Neuron (in vitro differentiated cells): Measurements from ENCODE around the gene REEP6.
"Not testable (repeated sequence)": the region's sequence is repeated elsewhere in the genome, so short reads cannot be mapped to it uniquely, and the experiment has no call there.

Source experiments
- H2AFZ ChIP-seq: one replicate; pipeline ENCODE4 v1.6.1; 2013; ENCODE audit warnings: low read depth, mild to moderate bottlenecking, inconsistent platforms, low read length, moderate library complexity
- H3K27me3 ChIP-seq: one replicate; pipeline ENCODE4 v1.6.1; 2013; ENCODE audit warnings: low read length; ENCODE audit not compliant: insufficient read depth
- H3K36me3 ChIP-seq: one replicate; pipeline ENCODE4 v1.6.1; 2013; ENCODE audit warnings: low read length; ENCODE audit not compliant: insufficient read depth
- H3K4me1 ChIP-seq: one replicate; pipeline ENCODE4 v1.6.1; 2013; ENCODE audit warnings: low read length; ENCODE audit not compliant: insufficient read depth
- H3K4me3 ChIP-seq: 2 replicates; pipeline ENCODE4 v1.5.1; 2013; ENCODE audit warnings: mild to moderate bottlenecking, low read length, moderate library complexity
- H3K9me3 ChIP-seq: one replicate; pipeline ENCODE4 v1.6.1; 2013; ENCODE audit warnings: low read length

Gene REEP6

DNA sequence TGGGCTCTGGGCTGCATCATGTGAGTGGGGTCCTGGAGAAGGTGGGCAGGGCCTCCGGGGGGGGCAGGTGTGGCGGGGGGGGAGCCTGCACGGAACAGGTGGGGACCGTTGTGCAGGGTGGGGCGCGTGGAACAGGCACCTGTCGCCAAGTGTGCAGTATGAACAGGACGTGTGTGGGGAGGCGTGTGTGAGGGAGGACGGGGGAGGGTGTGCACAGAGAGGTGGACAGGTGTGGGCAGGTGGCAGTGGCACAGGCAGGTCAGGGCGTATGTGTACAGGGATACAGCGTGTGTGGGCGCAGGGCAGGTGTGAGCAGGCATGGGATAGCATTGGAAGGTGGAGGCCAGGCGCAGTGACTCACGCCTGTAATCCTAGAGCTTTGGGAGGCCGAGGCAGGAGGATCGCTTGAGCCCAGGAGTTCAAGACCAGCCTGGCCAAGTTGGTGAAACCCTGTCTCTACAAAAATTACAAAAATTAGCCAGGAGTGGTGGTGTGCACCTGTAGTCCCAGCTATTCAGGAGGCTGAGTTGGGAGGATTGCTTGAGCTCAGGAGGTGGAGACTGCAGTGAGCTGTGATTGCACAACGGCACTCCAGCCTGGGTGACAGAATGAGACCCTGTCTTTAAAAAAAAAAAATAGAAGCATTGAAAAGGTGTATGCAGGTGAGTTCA, 36.1 kb downstream of the REEP6 start:
- H3K27me3 ChIP-seq = peaks cover 48% of the 10 kb centered on the region
- no peaks in the 10 kb centered on the region for H3K36me3 ChIP-seq
- no peak overlapping the region for H2AFZ ChIP-seq
- no peaks in the 10 kb centered on the region for H3K4me1 ChIP-seq
- no peaks in the 10 kb centered on the region for H3K9me3 ChIP-seq
- H3K4me3 ChIP-seq = no peak overlapping the region

DNA sequence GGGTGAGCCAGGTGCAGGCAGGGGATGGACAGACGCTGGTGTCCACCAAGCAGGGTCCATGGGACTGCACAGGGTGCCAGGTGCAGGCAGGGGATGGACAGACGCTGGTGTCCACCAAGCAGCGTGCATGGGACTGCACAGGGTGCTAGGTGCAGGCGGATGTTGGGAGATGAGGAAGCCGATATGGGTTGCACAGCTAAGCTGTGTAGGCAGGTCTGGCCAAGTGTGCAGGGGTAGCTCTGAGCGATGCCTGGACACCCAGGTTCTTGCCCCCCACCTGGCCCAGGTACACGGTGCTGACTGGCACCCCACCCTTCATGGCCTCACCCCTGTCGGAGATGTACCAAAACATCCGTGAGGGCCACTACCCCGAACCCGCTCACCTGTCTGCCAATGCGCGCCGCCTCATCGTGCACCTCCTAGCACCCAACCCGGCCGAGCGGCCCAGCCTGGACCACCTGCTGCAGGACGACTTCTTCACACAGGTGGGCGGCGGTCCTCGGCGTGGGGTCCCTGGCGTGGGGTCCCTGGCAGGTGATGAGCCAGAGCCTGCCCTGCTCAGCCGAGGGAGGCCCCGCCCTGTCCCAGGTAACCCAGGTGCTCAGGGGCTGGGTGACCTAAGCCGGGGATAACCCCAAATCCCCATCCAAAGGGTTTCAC, 36.8 kb downstream of the REEP6 start:
- no peaks in the 10 kb centered on the region for H3K36me3 ChIP-seq
- no peaks in the 10 kb centered on the region for H3K4me1 ChIP-seq
- H3K9me3 ChIP-seq = no peaks in the 10 kb centered on the region
- no peak overlapping the region for H2AFZ ChIP-seq
- peaks cover 42% of the 10 kb centered on the region for H3K27me3 ChIP-seq
- H3K4me3 ChIP-seq = no peak overlapping the region

DNA sequence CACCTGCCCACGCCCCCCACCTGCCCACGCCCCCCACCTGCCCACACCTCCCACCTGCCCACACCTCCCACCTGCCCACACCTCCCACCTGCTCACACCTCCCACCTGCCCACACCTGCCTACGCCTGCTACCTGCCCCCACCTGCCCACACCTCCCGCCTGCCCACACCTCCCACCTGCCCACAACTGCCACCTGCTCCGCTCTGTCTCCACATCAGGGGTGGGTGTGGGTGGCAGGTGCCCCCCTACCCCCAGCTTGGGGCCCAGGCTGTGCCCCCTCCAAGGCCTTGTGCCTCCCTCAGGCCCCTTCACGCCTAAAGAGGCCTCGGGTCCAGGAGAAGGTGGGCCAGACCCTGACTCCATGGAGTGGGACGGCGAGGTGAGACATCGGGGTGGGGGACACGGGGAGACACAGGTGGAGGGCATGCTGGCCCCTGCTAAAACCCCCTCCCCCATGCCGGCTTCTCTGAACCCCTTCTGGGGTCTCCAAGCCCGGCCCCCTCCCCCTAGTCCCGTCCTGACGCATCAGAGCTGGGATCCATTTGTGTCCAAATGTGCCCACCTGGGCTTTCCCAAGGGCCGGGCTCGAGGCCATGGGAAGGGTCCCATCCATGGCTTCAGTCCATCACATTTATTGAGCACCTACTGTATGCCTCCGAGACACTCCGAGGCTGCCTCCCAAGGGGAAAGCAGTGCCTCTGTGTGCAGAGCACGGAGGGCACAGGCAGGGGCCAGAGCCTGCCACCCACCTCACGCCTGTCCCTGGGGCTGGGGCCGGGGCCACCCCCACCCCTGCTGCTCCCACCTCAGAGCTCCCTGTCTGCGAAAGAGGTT, 37.8 kb downstream of the REEP6 start:
- Histone ChIP-seq H2AFZ (no peak overlapping the region), H3K4me3 (no peak overlapping the region), H3K9me3 (no peaks in the 10 kb centered on the region), H3K27me3 (peaks cover 32% of the 10 kb centered on the region), H3K4me1 (no peaks in the 10 kb centered on the region), H3K36me3 (no peaks in the 10 kb centered on the region)

DNA sequence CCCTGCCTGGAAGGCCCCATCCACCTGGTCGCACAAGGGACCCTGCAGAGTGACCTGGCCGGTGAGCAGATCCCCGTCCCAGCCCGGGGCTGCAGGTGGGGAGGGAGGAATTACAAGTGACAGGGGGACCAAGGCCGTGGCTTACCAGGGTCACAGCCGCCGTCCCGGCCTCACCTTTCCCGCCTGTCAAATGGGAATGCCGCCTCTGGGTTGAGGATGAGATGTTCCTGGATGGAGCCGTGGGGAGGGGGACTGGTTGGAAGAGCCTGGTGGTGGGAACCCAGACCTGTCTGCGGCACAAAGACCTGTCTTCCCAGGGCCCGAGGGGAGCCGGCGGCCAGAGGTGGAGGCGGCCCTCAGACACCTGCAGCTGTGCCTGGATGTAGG, 38.4 kb downstream of the REEP6 start:
- peaks cover 29% of the 10 kb centered on the region for H3K27me3 ChIP-seq
- no peaks in the 10 kb centered on the region for H3K9me3 ChIP-seq
- no peaks in the 10 kb centered on the region for H3K4me1 ChIP-seq
- H2AFZ ChIP-seq = no peak overlapping the region
- no peak overlapping the region for H3K4me3 ChIP-seq
- no peaks in the 10 kb centered on the region for H3K36me3 ChIP-seq

DNA sequence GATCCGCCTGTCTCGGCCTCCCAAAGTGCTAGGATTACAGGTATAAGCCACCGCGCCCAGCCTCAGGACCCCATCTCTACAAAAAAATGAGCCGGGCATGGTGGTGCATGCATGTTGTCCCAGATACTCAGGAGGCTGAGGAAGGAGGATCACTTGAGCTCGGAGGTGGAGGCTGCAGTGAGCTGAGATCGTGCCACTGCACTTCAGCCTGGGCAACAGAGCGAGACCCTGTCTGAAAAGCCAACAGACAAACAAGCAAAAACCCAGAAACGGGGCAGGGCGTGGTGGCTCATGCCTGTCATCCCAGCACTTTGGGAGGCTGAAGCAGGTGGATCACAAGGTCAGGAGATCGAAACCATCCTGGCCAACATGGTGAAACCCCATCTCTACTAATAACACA, 39.9 kb downstream of the REEP6 start:
- H3K9me3 ChIP-seq, H2AFZ ChIP-seq, H3K4me3 ChIP-seq, H3K36me3 ChIP-seq, H3K4me1 ChIP-seq: not testable (repeated sequence)
- H3K27me3 ChIP-seq = peaks cover 15% of the 10 kb centered on the region

DNA sequence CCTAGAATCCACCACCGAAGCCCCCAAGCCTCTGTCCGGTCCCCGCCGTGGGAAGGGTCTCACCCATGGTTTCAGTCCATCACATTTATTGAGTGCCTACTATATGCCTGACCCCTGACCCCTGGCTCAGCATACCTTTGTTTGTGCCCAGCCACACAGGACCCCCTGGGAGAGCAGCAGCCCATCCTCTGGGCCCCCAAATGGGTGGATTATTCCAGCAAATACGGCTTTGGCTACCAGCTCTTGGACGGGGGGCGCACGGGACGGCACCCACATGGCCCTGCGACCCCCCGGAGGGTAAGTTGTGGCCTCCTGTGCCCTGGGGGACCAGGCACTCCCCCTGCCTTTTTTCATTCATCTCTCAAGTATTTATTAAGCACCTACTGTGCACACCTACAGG, 40.6 kb downstream of the REEP6 start:
- H3K36me3 ChIP-seq = no peaks in the 10 kb centered on the region
- H2AFZ ChIP-seq = no peak overlapping the region
- no peaks in the 10 kb centered on the region for H3K4me1 ChIP-seq
- H3K9me3 ChIP-seq = no peaks in the 10 kb centered on the region
- no peak overlapping the region for H3K4me3 ChIP-seq
- H3K27me3 ChIP-seq = peaks cover 10% of the 10 kb centered on the region

DNA sequence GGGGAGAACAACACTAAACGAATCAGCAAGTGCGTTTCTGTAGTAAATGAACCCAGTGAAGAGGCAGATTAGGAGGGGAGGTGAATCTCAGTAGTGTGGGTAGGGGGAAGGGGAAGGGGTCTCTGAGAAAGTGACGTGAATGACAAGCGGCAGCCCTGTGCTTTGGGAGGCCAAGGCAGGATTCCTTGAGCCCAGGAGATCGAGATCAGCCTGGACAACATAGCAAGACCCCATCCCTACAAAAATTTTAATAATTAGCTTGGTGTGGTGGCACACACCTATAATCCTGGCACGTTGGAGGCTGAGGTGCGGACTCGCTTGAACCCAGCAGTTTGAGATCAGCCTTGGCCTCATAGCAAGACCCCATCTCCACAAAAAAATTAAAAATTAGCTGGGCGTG, 41.0 kb downstream of the REEP6 start:
- no peak overlapping the region for H2AFZ ChIP-seq
- H3K4me1 ChIP-seq = no peaks in the 10 kb centered on the region
- peaks cover 9% of the 10 kb centered on the region for H3K27me3 ChIP-seq
- H3K9me3 ChIP-seq = no peaks in the 10 kb centered on the region
- no peak overlapping the region for H3K4me3 ChIP-seq
- H3K36me3 ChIP-seq = no peaks in the 10 kb centered on the region

DNA sequence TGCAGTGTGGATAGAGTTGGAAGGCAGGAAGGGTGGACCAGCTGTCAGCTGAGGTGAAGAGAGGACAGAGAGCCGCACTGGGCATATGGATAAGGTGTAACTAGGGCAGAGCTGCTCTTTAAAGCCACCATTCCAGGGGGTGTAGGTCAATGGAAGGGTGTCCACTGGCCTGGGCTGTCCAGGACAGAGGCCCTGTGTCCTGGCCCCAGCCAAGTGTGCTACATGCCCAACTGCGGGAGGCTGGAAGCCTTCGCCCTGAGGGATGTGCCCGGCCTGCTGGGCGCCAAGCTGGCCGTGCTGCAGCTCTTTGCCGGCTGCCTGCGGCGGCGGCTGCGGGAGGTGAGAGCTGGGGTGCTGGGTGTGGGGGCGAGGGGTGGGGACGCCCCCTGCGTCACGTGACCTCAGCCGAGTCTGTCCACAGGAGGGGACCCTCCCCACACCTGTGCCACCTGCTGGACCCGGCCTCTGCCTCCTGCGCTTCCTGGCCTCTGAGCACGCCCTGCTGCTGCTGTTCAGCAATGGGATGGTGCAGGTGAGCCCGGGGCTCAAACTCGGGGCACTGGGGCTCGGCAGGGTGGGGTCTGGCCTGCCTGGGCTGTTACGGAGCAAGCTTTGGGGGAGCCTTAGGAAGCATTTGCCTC, 42.6 kb downstream of the REEP6 start:
- peaks cover 7% of the 10 kb centered on the region for H3K27me3 ChIP-seq
- H2AFZ ChIP-seq = no peak overlapping the region
- H3K9me3 ChIP-seq = no peaks in the 10 kb centered on the region
- H3K4me3 ChIP-seq = no peak overlapping the region
- H3K36me3 ChIP-seq = no peaks in the 10 kb centered on the region
- H3K4me1 ChIP-seq = no peaks in the 10 kb centered on the region

DNA sequence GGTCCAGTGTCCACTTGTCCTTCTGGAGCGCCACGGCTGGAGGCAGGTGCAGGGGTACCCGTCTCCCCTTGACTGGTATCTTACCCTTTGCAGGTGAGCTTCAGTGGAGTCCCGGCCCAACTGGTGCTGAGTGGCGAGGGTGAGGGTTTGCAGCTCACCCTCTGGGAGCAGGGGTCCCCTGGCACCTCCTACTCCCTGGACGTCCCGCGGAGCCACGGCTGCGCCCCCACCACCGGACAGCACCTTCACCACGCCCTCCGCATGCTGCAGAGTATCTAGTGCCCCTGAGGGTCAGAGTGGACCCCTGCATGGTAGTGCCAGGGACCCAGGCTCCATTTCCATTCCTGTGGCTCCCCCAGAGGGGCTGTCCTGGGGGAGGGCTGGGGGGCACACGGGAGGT, 44.0 kb downstream of the REEP6 start:
- H3K4me1 ChIP-seq = no peaks in the 10 kb centered on the region
- no peak overlapping the region for H3K4me3 ChIP-seq
- no peaks in the 10 kb centered on the region for H3K9me3 ChIP-seq
- peaks cover under 1% of the 10 kb centered on the region for H3K27me3 ChIP-seq
- H3K36me3 ChIP-seq = no peaks in the 10 kb centered on the region
- H2AFZ ChIP-seq = no peak overlapping the region

DNA sequence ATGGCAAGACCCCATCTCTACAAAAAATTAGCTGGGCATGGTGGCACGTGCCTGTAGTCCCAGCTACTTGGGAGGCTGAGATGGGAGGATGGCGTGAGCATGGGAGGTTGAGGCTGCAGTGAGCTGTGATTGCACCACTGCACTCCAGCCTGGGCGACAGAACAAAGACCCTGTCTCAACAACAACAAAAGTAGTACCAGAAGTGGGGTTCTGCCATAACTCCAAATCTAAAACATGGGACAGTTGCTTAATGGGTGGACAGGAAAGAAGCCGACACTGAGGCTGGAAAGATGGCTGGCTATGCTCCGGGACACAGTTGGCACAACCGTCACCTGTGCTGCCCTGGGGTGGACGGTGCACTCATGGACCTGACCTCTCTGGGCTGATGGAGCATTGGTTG, 44.7 kb downstream of the REEP6 start:
- H3K9me3 ChIP-seq, H3K27me3 ChIP-seq, H3K4me3 ChIP-seq, H3K36me3 ChIP-seq, H2AFZ ChIP-seq, H3K4me1 ChIP-seq: not testable (repeated sequence)

DNA sequence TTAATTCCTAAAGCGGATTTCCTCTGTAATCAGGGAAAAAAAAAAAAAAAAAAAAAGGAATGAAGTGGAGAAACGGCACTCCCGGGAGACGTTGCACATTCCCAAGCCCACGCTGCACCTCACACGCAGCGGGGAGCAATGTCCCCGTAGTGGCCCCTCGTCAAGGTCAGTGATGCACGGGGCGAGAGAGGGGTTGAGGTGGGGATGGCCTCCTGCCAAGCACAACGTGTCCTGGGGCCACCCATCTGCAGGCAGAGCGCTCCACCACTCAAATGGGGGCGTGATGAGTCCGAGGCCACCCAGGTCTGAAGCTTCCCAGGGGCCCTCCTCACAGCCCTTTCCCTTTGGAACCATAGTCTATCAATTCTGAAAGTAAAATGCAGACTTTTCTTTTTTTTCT, 48.0 kb downstream of the REEP6 start:
- no peaks in the 10 kb centered on the region for H3K4me1 ChIP-seq
- peaks cover 4% of the 10 kb centered on the region for H3K27me3 ChIP-seq
- H2AFZ ChIP-seq = no peak overlapping the region
- H3K36me3 ChIP-seq = no peaks in the 10 kb centered on the region
- no peaks in the 10 kb centered on the region for H3K9me3 ChIP-seq
- H3K4me3 ChIP-seq = no peak overlapping the region

DNA sequence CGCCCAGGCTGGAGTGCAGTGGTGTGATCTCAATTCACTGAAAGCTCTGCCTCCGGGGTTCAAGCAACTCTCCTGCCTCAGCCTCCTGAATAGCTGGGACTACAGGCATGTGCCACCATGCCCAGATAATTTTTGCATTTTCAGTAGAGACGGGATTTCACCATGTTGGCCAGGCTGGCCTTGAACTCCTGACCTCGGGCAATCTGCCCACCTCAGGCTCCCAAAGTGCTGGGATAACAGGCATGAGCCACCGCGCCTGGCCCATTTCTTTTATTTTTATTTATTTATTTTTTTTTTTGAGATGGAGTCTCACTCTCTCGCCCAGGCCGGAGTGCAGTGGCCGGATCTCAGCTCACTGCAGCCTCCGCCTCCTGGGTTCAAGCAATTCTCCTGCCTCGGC, 48.8 kb downstream of the REEP6 start:
- not testable (repeated sequence) for H3K4me1 ChIP-seq, H3K4me3 ChIP-seq, H2AFZ ChIP-seq, H3K9me3 ChIP-seq, H3K36me3 ChIP-seq, H3K27me3 ChIP-seq

DNA sequence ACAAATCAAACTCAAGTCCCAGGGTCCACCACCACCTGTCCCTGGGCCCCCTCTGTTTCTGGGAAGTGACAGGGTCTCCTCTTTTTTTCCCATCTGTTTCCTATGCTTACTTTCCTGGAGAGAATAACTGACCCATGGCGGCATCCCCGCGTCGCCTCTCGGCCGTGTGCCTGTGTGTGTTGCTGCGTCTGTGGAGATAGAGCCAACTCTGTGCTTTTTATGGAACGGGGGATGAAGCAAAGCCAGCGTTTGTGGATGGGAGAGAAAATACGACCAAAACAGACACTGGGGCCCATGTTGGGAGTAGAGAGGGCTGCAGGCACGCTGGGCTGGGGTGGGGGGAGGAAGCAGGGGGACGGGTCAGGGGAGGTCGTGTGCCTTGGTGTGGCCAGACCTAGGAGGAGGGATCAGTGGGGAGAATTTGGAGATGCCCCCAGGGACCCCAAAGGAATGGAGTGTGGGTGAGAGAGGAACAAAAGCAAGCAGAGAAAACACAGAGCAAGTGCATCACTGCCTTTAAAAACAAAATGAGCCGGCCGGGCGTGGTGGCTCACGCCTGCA, 49.5 kb downstream of the REEP6 start:
- Histone ChIP-seq H3K4me3 (no peak overlapping the region), H3K9me3 (no peaks in the 10 kb centered on the region), H3K27me3 (peaks cover 4% of the 10 kb centered on the region), H3K36me3 (no peaks in the 10 kb centered on the region), H3K4me1 (no peaks in the 10 kb centered on the region), H2AFZ (no peak overlapping the region)
